H9 (cell line): Measurements from ENCODE around the gene NSF. TPM values are rescaled to one million over a fixed set of nuclear protein-coding genes. Genes with fewer than 3 reads are reported as not detected.
A peak's percentile ranks its signal among the peaks of the same experiment; 100 is the strongest.

Source experiments
- DNase-seq: peaks from one replicate; pipeline ENCODE4 v3.0.0-alpha.2; 2017
- H2AFZ ChIP-seq: one replicate; pipeline ENCODE4 v1.6.1; 2013; ENCODE audit warnings: mild to moderate bottlenecking, low read length, control low read depth, moderate library complexity
- H2AK5ac ChIP-seq: 2 replicates; pipeline ENCODE4 v1.6.1; 2013; ENCODE audit warnings: low read length, control low read depth, mixed read lengths; ENCODE audit not compliant: insufficient read length
- H2BK120ac ChIP-seq: one replicate; pipeline ENCODE4 v1.6.1; 2013; ENCODE audit warnings: low read depth, mild to moderate bottlenecking, low read length, control low read depth, inconsistent platforms; ENCODE audit not compliant: poor library complexity, severe bottlenecking
- H2BK12ac ChIP-seq: 2 replicates; pipeline ENCODE4 v1.6.1; 2013; ENCODE audit warnings: low read length, control low read depth, mixed read lengths, low read depth; ENCODE audit not compliant: insufficient read length
- H2BK15ac ChIP-seq: 2 replicates; pipeline ENCODE4 v1.6.1; 2013; ENCODE audit warnings: low read depth, low read length, control low read depth
- H2BK20ac ChIP-seq: one replicate; pipeline ENCODE4 v1.6.1; 2013; ENCODE audit warnings: low read depth, mild to moderate bottlenecking, low read length, control low read depth, inconsistent platforms; ENCODE audit not compliant: poor library complexity, severe bottlenecking
- H2BK5ac ChIP-seq: 2 replicates; pipeline ENCODE4 v1.6.1; 2013; ENCODE audit warnings: low read length, control low read depth, mixed read lengths; ENCODE audit not compliant: insufficient read length
- H3K14ac ChIP-seq: 2 replicates; pipeline ENCODE4 v1.6.1; 2013; ENCODE audit warnings: low read length, control low read depth; ENCODE audit not compliant: insufficient read depth
- H3K18ac ChIP-seq: 2 replicates; pipeline ENCODE4 v1.6.1; 2013; ENCODE audit warnings: low read depth, mild to moderate bottlenecking, mixed read lengths, low read length, control low read depth; ENCODE audit not compliant: insufficient read length
- H3K23ac ChIP-seq: 2 replicates; pipeline ENCODE4 v1.6.1; 2013; ENCODE audit warnings: low read length, control low read depth, mixed read lengths, low read depth; ENCODE audit not compliant: insufficient read length
- H3K23me2 ChIP-seq: 2 replicates; pipeline ENCODE4 v1.6.1; 2013; ENCODE audit warnings: low read depth, mild to moderate bottlenecking, mixed read lengths, low read length, control low read depth; ENCODE audit not compliant: insufficient read length, poor library complexity, severe bottlenecking
- H3K27ac ChIP-seq: 2 replicates; pipeline ENCODE4 v1.5.1; 2013; ENCODE audit warnings: low read length, control low read depth, mixed read lengths, low read depth; ENCODE audit not compliant: insufficient read length
- H3K27me3 ChIP-seq: 2 replicates; pipeline ENCODE4 v1.6.1; 2013; ENCODE audit warnings: low read length, control low read depth, inconsistent platforms; ENCODE audit not compliant: insufficient read depth
- H3K4ac ChIP-seq: 2 replicates; pipeline ENCODE4 v1.6.1; 2013; ENCODE audit warnings: low read depth, mild to moderate bottlenecking, control low read depth, inconsistent platforms, low read length, moderate library complexity
- H3K4me1 ChIP-seq: 2 replicates; pipeline ENCODE4 v1.6.1; 2013; ENCODE audit warnings: low read length, control low read depth, inconsistent platforms; ENCODE audit not compliant: insufficient read depth
- H3K4me2 ChIP-seq: 2 replicates; pipeline ENCODE4 v1.6.1; 2013; ENCODE audit warnings: low read length, control low read depth, mixed read lengths; ENCODE audit not compliant: insufficient read length, insufficient read depth
- H3K56ac ChIP-seq: 2 replicates; pipeline ENCODE4 v1.6.1; 2013; ENCODE audit warnings: low read depth, mild to moderate bottlenecking, mixed read lengths, low read length, control low read depth; ENCODE audit not compliant: insufficient read length
- H3K79me1 ChIP-seq: 2 replicates; pipeline ENCODE4 v1.6.1; 2013; ENCODE audit warnings: low read depth, mild to moderate bottlenecking, moderate library complexity, low read length, control low read depth, inconsistent platforms; ENCODE audit not compliant: insufficient read depth, poor library complexity, severe bottlenecking
- H3K79me2 ChIP-seq: 2 replicates; pipeline ENCODE4 v1.6.1; 2013; ENCODE audit warnings: low read length, control low read depth, inconsistent platforms; ENCODE audit not compliant: insufficient read depth
- H3K9ac ChIP-seq: 2 replicates; pipeline ENCODE4 v1.6.1; 2013; ENCODE audit warnings: low read length, control low read depth, mixed read lengths; ENCODE audit not compliant: insufficient read length; ENCODE audit errors: extremely low read depth
- H3K9me3 ChIP-seq: one replicate; pipeline ENCODE4 v1.6.1; 2013; ENCODE audit warnings: low read depth, low read length, inconsistent platforms; ENCODE audit not compliant: control insufficient read depth
- H3T11ph ChIP-seq: one replicate; pipeline ENCODE4 v1.6.1; 2013; ENCODE audit warnings: mild to moderate bottlenecking, low read length, control low read depth, inconsistent platforms
- H4K20me1 ChIP-seq: one replicate; pipeline ENCODE4 v1.6.1; 2013; ENCODE audit not compliant: control insufficient read depth, insufficient read length, insufficient read depth
- H4K5ac ChIP-seq: 2 replicates; pipeline ENCODE4 v1.6.1; 2013; ENCODE audit warnings: low read depth, mild to moderate bottlenecking, mixed read lengths, low read length, control low read depth; ENCODE audit not compliant: insufficient read length
- H4K8ac ChIP-seq: replicated peaks from 2 replicates; pipeline ENCODE4 v1.6.1; 2013; ENCODE audit warnings: low read length, control low read depth, mixed read lengths, low read depth; ENCODE audit not compliant: insufficient read length
- H4K91ac ChIP-seq: 2 replicates; pipeline ENCODE4 v1.6.1; 2013; ENCODE audit warnings: low read depth, mild to moderate bottlenecking, moderate library complexity, mixed read lengths, low read length, control low read depth; ENCODE audit not compliant: insufficient read length
- H3K27ac Mint-ChIP-seq, 3 experiments: 2 replicates in 2 of 3; 3 replicates in 1 of 3; pipeline ENCODE4 v1.8.0; 2020 to 2021; ENCODE audit warnings: mixed read lengths in 3 of 3, mild to moderate bottlenecking in 1 of 3, moderate library complexity in 1 of 3
- H3K27me3 Mint-ChIP-seq: 2 replicates; pipeline ENCODE4 v1.8.0; 2021; ENCODE audit warnings: low read depth, mild to moderate bottlenecking, moderate library complexity, mixed read lengths
- H3K36me3 Mint-ChIP-seq, 3 experiments: 2 replicates in 2 of 3; 3 replicates in 1 of 3; pipeline ENCODE4 v1.8.0; 2020 to 2021; ENCODE audit warnings: low read depth in 3 of 3, mixed read lengths in 3 of 3; ENCODE audit not compliant: insufficient read depth in 1 of 3
- H3K4me1 Mint-ChIP-seq, 2 experiments: 2 replicates each; pipeline ENCODE4 v1.8.0; 2020; ENCODE audit warnings: mixed read lengths in 2 of 2
- H3K4me3 Mint-ChIP-seq, 2 experiments: 2 replicates in 1 of 2; 3 replicates in 1 of 2; pipeline ENCODE4 v1.8.0; 2020 to 2021; ENCODE audit warnings: mild to moderate bottlenecking in 2 of 2, mixed read lengths in 2 of 2, moderate library complexity in 1 of 2
- H3K9me3 Mint-ChIP-seq, 2 experiments: 2 replicates in 1 of 2; 3 replicates in 1 of 2; pipeline ENCODE4 v1.8.0; 2020; ENCODE audit warnings: mild to moderate bottlenecking in 2 of 2, mixed read lengths in 2 of 2, moderate library complexity in 1 of 2
- WGBS: extraction: QIAGEN DNeasy Blood & Tissue Kit; methylation state at CpG from one replicate; pipeline ENCODE4 v1.1.7; 2013; ENCODE audit warnings: missing lambda C conversion rate, low lambda C conversion rate, mixed read lengths; ENCODE audit not compliant: insufficient read length; ENCODE audit errors: extremely low coverage; 5-methylcytosine and 5-hydroxymethylcytosine counted together
- total RNA-seq: library from RNA; stranded (reverse); gene quantifications from 2 replicates; pipeline ENCODE4 v1.2.1, GENCODE V29; 2021
- TF ChIP-seq, protein P1 (sequence below): fragments of 200-600 bp; sonication (generic); conservative IDR thresholded peaks from 3 replicates; pipeline ENCODE4 v1.8.0; 2021; ENCODE audit warnings: antibody characterized with exemption, mild to moderate bottlenecking

NSF gene
- total RNA-seq, 1 experiment from 2014 or later: 36.4 TPM

DNA sequence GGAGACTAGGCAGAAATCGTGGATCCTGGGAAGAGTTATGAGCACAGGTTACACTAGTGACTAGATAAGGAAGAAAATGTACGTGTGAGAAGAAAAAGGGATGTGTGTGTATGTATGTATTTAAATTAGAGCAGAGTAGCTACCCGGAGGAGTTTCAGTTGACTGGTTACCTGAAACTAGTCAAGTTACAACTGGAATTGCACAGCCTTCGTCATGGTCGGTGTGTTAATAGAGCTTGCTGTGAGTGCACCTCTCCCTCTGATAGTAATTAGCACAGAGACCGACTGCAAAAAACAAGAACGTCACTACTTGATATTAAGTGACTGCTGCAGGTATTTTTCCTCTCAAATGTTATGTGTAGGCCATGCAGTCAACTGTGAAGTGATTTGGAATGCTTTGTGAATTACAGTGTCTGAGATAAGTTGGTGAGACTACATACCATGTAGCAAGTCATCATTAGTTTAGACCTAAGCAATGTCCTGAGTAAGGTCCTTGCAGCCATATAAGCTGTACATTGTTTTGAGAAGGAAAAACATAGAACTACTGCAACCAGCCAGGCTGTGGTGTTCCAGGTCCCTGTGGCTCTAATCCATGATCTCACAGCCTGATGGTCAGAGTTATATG lies 132.3 kb downstream of the NSF start:
- 100% methylated on average over 1 of the region's 7 CpGs for WGBS
- Mint-ChIP-seq H3K4me3 (no peak overlapping the region), H3K4me1 (peaks cover 5 to 8% of the 10 kb centered on the region in 2 experiments), H3K9me3 (no peaks in the 10 kb centered on the region), H3K27ac (peak overlapping the region in 1 of 3 experiments; percentile 16; a peak in 3 of 7 replicates), H3K27me3 (no peaks in the 10 kb centered on the region), H3K36me3 (no peaks in the 10 kb centered on the region; a peak in 1 of 7 replicates)
- Histone ChIP-seq H4K20me1 (no peaks in the 10 kb centered on the region), H3K4ac (no peak overlapping the region), H4K8ac (no peak overlapping the region), H2BK120ac (no peak overlapping the region), H2BK12ac (no peak overlapping the region), H3T11ph (no peak overlapping the region), H3K27me3 (no peaks in the 10 kb centered on the region), H3K27ac (no peak overlapping the region), H3K56ac (no peak overlapping the region), H2BK20ac (no peak overlapping the region), H3K9ac (no peak overlapping the region), H3K79me2 (no peaks in the 10 kb centered on the region), H2AK5ac (no peak overlapping the region), H3K4me2 (no peak overlapping the region), H3K23me2 (no peaks in the 10 kb centered on the region), H3K9me3 (no peaks in the 10 kb centered on the region), H2AFZ (no peak overlapping the region), H3K14ac (no peak overlapping the region), H4K91ac (no peak overlapping the region), H3K79me1 (no peaks in the 10 kb centered on the region), H3K18ac (no peak overlapping the region), H2BK15ac (no peak overlapping the region), H3K23ac (no peak overlapping the region), H3K4me1 (no peaks in the 10 kb centered on the region; the same call in 1 of the 2 replicates), H4K5ac (no peak overlapping the region), H2BK5ac (no peak overlapping the region)
- DNase-seq: no peak
- TF ChIP-seq, protein P1, sequence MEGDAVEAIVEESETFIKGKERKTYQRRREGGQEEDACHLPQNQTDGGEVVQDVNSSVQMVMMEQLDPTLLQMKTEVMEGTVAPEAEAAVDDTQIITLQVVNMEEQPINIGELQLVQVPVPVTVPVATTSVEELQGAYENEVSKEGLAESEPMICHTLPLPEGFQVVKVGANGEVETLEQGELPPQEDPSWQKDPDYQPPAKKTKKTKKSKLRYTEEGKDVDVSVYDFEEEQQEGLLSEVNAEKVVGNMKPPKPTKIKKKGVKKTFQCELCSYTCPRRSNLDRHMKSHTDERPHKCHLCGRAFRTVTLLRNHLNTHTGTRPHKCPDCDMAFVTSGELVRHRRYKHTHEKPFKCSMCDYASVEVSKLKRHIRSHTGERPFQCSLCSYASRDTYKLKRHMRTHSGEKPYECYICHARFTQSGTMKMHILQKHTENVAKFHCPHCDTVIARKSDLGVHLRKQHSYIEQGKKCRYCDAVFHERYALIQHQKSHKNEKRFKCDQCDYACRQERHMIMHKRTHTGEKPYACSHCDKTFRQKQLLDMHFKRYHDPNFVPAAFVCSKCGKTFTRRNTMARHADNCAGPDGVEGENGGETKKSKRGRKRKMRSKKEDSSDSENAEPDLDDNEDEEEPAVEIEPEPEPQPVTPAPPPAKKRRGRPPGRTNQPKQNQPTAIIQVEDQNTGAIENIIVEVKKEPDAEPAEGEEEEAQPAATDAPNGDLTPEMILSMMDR: no peak
